ENCODE measurements around the gene PKD1.
A peak's percentile ranks its signal among the peaks of the same experiment; 100 is the strongest.
"Not testable (repeated sequence)": the region's sequence is repeated elsewhere in the genome, so short reads cannot be mapped to it uniquely, and the experiment has no call there.

The PKD1 gene

GRCh38 chr16:2126928-2127556 is 8.7 kb downstream of the PKD1 start:
- intact Hi-C loops (cut with DNase I) = not testable (repeated sequence)
- DNase-seq = peak in 4 of 10 donors; percentile 26 to 77 (median 55)

- intact Hi-C loops (cut with DNase I) = not testable (repeated sequence)
- peak; percentile 59 to 97 (median 78) for DNase-seq
These were observed 9.4 kb downstream of the PKD1 start for GRCh38 chr16:2126161-2126743.

DNA sequence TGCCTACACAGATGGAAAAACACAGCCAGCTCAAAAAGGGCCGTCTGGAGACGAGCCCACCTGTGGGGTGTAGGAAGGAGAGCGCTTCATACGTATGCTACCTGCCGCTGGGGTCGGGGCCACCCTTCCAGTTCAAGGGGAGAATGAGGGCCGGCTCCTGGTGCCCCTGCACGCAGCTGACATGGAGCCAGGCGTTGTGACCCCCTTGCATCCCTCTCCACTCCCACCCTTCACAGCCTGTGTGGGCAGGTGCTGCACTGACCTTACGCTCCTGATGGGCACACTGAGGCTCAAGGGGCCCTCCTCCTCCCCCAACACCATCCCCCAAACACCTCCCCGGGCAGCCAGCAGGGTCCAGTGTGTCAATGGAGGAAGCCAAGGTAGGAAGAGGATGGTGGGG is 10.1 kb downstream of the PKD1 start:
- DNase-seq; intact Hi-C loops (cut with DNase I): not testable (repeated sequence)

- intact Hi-C loops (cut with DNase I) = not testable (repeated sequence)
- peak in 5 of 10 donors; percentile 30 to 91 (median 64) for DNase-seq
These were observed 10.8 kb downstream of the PKD1 start for GRCh38 chr16:2124694-2125444.

DNA sequence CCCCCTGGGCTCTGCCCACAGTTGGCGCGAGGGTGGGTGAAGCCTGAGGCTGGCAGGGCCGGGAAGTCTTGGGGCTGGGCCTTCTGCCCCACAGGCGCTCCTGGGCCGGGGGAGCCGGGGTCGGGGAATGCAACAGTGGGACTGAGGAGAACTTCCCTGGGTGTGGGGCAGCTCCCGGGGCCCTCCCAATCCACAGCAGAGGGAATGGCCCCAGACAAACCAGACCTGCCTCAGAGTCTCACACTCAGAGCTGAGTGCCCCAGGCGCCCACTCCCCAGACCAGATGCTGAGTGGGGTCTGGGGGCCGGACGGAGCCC is 11.4 kb downstream of the PKD1 start:
- DNase-seq; intact Hi-C loops (cut with DNase I): not testable (repeated sequence)

DNA sequence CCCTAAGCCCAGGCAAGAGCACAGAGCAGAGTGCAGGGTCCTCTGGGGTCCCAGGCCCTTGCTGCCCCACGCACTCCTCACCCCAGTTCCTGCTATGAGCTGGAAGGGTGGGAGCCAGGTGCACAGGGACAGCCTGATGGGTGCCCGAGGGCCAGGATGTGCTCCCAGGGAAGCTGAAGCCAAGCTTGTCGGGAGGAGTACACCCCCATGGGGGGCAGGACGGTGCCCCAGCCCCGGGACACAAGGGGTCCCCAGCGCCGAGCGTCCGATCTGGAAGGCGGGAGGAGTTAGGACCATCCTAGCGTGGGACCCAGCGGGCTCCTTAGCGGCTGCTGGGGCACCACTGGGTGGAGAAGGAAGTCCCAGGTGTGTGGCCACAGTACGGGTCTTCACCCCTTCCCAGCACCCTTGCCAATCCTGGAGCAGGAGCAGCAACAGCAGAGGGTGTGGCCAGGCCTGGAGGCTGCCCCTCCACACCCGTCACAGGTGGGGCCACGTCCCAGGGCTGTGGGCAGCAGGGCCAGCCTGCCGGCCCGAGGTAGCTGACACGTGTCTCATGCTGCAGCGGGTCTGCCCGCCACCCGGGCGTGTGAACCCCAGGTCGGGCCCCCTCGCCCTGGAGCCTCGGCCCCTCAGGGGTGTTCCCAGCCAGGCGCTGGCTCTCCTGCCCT is 11.9 kb downstream of the PKD1 start:
- intact Hi-C loops (cut with DNase I); DNase-seq: not testable (repeated sequence)

GRCh38 chr16:2122934-2123683 is 12.6 kb downstream of the PKD1 start:
- intact Hi-C loops (cut with DNase I); DNase-seq: not testable (repeated sequence)

- intact Hi-C loops (cut with DNase I) = no loop called here
- DNase-seq = peak in 1 of 10 donors; percentile 66
These were observed 13.3 kb downstream of the PKD1 start for GRCh38 chr16:2122429-2122828.

GRCh38 chr16:2121853-2122252 is 13.8 kb downstream of the PKD1 start:
- peak in 5 of 10 donors; percentile 38 to 92 (median 82) for DNase-seq
- intact Hi-C loops (cut with DNase I) = loop anchor here (1.0 kb wide), 1 partner anchor 33 kb away; the partner anchor contains the start of gene TRAF7

DNA sequence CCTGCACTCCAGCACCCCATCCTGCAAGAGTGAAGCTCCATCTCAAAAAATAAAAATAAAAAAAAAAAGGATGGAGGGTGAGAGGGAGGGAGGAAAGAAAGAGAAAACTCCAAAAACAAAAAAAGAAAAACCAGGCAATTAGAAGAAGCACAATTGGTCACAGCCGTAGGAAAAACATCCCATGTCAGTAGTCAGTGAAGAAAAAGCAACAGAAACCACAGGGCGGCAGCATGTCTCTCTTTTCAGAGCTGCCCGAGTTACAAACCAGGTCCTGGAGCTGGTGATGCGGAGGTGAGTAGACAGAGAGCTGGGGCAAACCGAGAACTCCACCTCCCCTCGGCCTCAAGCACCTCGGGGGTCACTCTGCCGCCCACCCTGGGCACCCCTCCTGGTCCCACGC is 14.4 kb downstream of the PKD1 start:
- intact Hi-C loops (cut with DNase I) = loop anchor here (1.0 kb wide), 1 partner anchor 34 kb away; the partner anchor contains the start of gene TRAF7
- peak in 9 of 10 donors; percentile 58 to 95 (median 79) for DNase-seq

DNA sequence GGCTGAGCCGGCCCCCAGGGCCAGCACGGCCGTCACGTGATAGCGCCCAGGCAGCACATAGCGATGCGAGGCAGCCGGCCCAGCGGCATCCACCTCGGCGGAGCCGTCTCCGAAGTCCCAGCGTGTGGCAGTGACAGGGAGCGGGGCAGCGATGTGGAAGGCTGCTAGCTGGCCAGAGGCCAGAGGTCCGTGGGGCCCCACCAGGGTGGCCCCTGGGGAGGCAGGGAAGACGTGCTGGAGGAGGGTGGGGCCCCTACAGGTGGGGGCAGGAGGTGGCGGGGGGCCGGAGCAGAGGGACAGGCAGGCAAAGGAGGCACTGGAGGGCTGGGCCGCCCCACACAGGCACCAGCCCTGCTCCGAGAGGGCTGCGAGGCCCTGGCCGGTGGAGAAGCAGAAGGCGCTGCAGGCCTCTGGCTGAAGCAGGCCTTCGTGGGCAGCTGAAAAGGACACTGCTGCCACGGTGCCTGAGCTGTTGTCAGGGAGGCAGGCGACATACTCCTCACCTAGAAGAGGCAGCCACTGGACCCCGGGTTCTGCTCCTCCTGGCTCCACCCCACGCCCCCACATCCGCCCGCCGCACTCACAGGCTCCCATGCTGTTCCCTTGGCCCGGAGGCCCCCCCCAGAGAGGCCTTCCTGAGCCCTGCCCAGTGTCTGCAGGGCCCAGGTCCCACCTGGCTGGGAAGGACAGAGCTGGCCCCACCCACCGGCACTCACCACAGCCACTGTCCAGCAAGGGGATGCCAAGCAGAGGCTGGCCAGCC is 17.6 kb downstream of the PKD1 start:
- DNase-seq = peak in 1 of 10 donors; percentile 86
- intact Hi-C loops (cut with DNase I) = not testable (repeated sequence)

- peak in 1 of 10 donors; percentile 55 for DNase-seq
- intact Hi-C loops (cut with DNase I) = not testable (repeated sequence)
These were observed 18.4 kb downstream of the PKD1 start for GRCh38 chr16:2117341-2117740.

DNA sequence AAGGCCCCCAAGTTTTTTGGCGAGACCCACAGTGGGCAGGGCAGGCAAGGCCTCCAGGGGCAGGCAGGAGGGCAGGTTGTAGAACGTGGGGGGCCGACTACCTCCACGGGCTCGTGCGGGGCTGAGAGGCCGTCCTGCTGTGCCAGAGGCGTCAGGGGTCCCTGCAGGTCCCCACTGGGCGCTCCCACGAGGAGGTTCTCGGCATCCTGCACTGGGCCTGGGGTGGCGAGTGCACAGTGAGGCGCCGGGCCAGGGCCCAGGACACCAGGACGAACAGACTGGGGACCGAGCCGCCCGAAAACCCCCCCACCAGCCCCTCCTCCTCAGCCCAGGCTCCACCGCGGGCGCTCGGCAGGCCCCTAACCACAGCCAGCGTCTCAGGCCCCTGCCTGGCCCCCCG is 19.3 kb downstream of the PKD1 start:
- intact Hi-C loops (cut with DNase I) = not testable (repeated sequence)
- DNase-seq = peak in 1 of 10 donors; percentile 58

GRCh38 chr16:2115591-2115973 is 20.1 kb downstream of the PKD1 start:
- DNase-seq = peak in 1 of 10 donors; percentile 52
- intact Hi-C loops (cut with DNase I) = no loop called here

DNA sequence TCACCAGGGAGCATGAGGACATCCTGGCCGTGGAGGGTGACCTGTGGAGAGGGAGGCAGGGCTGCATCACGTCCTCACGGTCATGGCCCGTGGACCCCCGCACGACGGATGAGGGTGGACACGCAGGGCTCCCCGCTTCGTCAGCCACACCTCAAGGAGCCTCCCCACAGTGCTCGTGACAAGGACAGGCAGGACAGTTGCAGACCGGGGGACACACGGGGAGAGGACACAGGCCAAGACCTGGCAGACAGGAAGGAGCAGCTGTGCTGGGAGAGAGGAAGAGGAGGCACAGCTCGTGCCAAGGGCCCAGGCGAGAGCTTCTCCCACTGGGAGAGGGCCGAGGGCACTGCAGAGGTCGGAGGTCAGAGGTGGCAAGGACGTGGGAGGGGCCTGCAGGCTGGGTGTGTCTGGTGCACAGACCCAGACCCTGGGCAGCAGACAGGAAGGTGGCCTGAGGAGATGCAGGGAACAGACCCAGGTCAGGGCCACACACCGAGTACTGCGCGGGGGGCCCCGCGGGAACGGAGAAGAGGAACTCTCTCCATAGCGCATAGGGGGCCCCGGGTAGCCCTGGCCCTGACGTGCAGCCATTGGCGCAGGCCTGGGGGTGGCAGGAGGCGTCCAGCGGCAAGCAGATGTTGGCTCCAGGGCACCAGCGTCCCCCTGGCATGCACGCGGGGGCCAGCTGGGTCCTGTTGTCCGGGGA is 20.7 kb downstream of the PKD1 start:
- intact Hi-C loops (cut with DNase I) = not testable (repeated sequence)

GRCh38 chr16:2114225-2114624 is 21.5 kb downstream of the PKD1 start:
- peak in 1 of 10 donors; percentile 43 for DNase-seq
- intact Hi-C loops (cut with DNase I) = not testable (repeated sequence)

More for the DNA sequence above, 20.7 kb downstream of the PKD1 start:
- peak in 1 of 10 donors; percentile 58 for DNase-seq

- DNase-seq; intact Hi-C loops (cut with DNase I): not testable (repeated sequence)
These were observed 23.1 kb downstream of the PKD1 start for GRCh38 chr16:2112539-2113106.
